NB4 (cell line): ENCODE measurements around the gene PDE3A.

Source experiments
- DNase-seq: peaks from one replicate; pipeline ENCODE4 v3.0.0; 2010; ENCODE audit warnings: low read depth
- H3K4me3 ChIP-seq: one replicate; pipeline ENCODE4 v1.5.1; 2011; ENCODE audit warnings: mild to moderate bottlenecking, low read depth, low read length, moderate library complexity
- MAX ChIP-seq: IDR thresholded peaks from 2 replicates; pipeline ENCODE4 v1.6.1; 2011; ENCODE audit warnings: low read depth, low read length
- MYC ChIP-seq: IDR thresholded peaks from 2 replicates; pipeline ENCODE4 v1.6.1; 2011; ENCODE audit warnings: low read depth, low read length
- POLR2A ChIP-seq: IDR thresholded peaks from 2 replicates; pipeline ENCODE4 v1.6.1; 2011; ENCODE audit warnings: mild to moderate bottlenecking; ENCODE audit not compliant: insufficient read length; ENCODE audit errors: extremely low read depth
- TF ChIP-seq, protein P1 (sequence below): IDR thresholded peaks from one replicate; pipeline ENCODE4 v1.5.1; 2012; ENCODE audit warnings: low read depth, low read length

Gene PDE3A

DNA sequence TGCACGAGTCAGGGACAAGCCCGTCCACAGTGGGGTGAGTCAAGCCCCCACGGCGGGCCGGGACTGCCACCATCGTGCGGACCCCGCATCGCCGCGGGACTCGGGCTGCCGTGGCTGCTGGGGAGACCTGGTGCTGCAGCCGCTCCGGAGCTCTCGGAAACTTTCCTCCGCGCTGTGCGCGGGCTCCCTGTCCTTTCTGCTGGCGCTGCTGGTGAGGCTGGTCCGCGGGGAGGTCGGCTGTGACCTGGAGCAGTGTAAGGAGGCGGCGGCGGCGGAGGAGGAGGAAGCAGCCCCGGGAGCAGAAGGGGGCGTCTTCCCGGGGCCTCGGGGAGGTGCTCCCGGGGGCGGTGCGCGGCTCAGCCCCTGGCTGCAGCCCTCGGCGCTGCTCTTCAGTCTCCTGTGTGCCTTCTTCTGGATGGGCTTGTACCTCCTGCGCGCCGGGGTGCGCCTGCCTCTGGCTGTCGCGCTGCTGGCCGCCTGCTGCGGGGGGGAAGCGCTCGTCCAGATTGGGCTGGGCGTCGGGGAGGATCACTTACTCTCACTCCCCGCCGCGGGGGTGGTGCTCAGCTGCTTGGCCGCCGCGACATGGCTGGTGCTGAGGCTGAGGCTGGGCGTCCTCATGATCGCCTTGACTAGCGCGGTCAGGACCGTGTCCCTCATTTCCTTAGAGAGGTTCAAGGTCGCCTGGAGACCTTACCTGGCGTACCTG is 1.1 kb downstream of the PDE3A start:
- TF ChIP-seq MAX (peak; percentile 64), MYC (peak; percentile 65; the same call in 1 of the 2 replicates), POLR2A (no peak)
- peak; percentile 85 for DNase-seq
- H3K4me3 ChIP-seq = peak overlapping the region; percentile 62

DNA sequence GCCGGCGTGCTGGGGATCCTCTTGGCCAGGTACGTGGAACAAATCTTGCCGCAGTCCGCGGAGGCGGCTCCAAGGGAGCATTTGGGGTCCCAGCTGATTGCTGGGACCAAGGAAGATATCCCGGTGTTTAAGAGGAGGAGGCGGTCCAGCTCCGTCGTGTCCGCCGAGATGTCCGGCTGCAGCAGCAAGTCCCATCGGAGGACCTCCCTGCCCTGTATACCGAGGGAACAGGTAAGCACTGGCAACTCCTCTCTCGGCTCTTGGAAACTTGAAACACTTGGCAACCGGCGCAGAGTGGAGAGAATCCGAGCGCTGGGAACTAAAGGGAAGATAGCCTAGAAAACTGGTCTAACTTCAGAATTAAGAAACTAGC is 1.7 kb downstream of the PDE3A start:
- TF ChIP-seq MYC = no peak
- no peak for TF ChIP-seq POLR2A
- TF ChIP-seq, protein P1, sequence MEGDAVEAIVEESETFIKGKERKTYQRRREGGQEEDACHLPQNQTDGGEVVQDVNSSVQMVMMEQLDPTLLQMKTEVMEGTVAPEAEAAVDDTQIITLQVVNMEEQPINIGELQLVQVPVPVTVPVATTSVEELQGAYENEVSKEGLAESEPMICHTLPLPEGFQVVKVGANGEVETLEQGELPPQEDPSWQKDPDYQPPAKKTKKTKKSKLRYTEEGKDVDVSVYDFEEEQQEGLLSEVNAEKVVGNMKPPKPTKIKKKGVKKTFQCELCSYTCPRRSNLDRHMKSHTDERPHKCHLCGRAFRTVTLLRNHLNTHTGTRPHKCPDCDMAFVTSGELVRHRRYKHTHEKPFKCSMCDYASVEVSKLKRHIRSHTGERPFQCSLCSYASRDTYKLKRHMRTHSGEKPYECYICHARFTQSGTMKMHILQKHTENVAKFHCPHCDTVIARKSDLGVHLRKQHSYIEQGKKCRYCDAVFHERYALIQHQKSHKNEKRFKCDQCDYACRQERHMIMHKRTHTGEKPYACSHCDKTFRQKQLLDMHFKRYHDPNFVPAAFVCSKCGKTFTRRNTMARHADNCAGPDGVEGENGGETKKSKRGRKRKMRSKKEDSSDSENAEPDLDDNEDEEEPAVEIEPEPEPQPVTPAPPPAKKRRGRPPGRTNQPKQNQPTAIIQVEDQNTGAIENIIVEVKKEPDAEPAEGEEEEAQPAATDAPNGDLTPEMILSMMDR = no peak
- no peak for TF ChIP-seq MAX
- H3K4me3 ChIP-seq = peak overlapping the region; percentile 62
- DNase-seq = no peak

DNA sequence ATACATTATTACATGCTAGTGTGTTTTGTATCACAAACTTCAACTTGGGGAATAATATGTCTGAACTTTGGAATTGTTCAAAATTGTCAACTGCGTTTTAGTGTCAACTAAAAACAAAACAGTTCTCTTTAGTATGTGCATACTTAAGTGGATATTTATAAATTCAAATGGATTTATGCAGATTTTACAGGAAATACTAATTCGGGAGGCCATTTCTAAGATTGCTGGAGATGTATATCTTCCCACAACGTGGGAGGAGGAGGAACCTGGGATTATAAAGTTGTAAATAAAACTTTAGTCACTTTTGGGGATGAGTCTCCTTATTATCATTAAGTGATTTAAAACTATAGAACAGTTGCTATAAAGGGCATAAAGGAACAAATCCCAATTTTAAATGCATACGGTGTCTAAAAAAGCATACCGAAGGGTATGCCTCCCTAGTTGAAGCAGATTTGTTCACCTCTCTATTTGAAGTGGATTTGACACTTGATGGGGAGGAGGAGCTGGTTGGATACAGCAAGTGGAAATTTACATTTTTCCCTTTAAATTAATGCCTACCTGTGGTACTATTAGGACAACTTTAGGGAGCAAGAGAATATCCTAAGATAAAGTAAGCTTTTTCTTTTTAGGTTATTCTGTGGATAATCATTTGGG is 2.7 kb downstream of the PDE3A start:
- TF ChIP-seq POLR2A (no peak), MAX (no peak), MYC (no peak)
- TF ChIP-seq, protein P1 = no peak
- no peak for DNase-seq
- H3K4me3 ChIP-seq = no peak overlapping the region

- no peak for TF ChIP-seq MYC
- TF ChIP-seq, protein P1 = no peak
- no peak for TF ChIP-seq POLR2A
- no peak overlapping the region for H3K4me3 ChIP-seq
- no peak for DNase-seq
Observed at GRCh38 chr12:20372326-20373096, 4.2 kb downstream of the PDE3A start.

- no peak for DNase-seq
- TF ChIP-seq POLR2A = no peak
- TF ChIP-seq MAX = no peak
- no peak for TF ChIP-seq MYC
- TF ChIP-seq, protein P1 = no peak
- H3K4me3 ChIP-seq = no peak overlapping the region
Observed at GRCh38 chr12:20374795-20375194, 6.5 kb downstream of the PDE3A start.

- no peak overlapping the region for H3K4me3 ChIP-seq
- DNase-seq = no peak
- no peak for TF ChIP-seq MYC
- no peak for TF ChIP-seq MAX
- TF ChIP-seq, protein P1 = no peak
- TF ChIP-seq POLR2A = no peak
Observed at GRCh38 chr12:20375560-20375959, 7.2 kb downstream of the PDE3A start.
